ENCODE results near the gene MERTK. TPM values are rescaled to one million over a fixed set of nuclear protein-coding genes. Genes with fewer than 3 reads are reported as not detected.

Gene MERTK
- total and polyA plus RNA-seq, 2 experiments from 2014 or later: under 0.01 TPM; not detected in 1

GRCh38 chr2:111938392-111938791 is 40.0 kb downstream of the MERTK start:
- Histone ChIP-seq H3K9ac (no peak overlapping the region), H3K4me3 (no peak overlapping the region), H3K36me3 (ENCODE audit: low read depth) (no peaks in the 10 kb centered on the region), H2AFZ (no peak overlapping the region), H4K20me1 (ENCODE audit: insufficient read depth) (no peaks in the 10 kb centered on the region), H3K4me2 (ENCODE audit: unreplicated experiment) (no peak overlapping the region), H3K79me2 (ENCODE audit: insufficient read depth) (no peaks in the 10 kb centered on the region), H3F3A (ENCODE audit: insufficient read depth) (no peaks in the 10 kb centered on the region), H3K27me3 (replicated peaks; ENCODE audit: insufficient read depth) (peaks cover 53% of the 10 kb centered on the region), H3K27ac (no peak overlapping the region), H3K4me1 (ENCODE audit: insufficient read depth) (no peaks in the 10 kb centered on the region), H3K9me2 (ENCODE audit: insufficient read depth) (no peaks in the 10 kb centered on the region), H3K9me3 (ENCODE audit: low read depth) (no peaks in the 10 kb centered on the region)
- TF ChIP-seq EZH2 (IDR thresholded peaks at IDR 0.05; ENCODE audit: insufficient read depth, poor library complexity, severe bottlenecking) (no peak), EZH2phosphoT487 (IDR thresholded peaks at IDR 0.05; ENCODE audit: insufficient read depth, low read depth) (no peak)
- in situ Hi-C loops (cut with MboI): no loop called here
- DNase-seq: no peak

- WGBS, 2 experiments (ENCODE audit: low coverage in 1 of 2, low lambda C conversion rate in 2 of 2, missing lambda C conversion rate in 2 of 2): 72 to 74% methylated on average over 10 of the region's 10 CpGs
- H3K9me2 ChIP-seq (ENCODE audit: insufficient read depth): no peaks in the 10 kb centered on the region
- H3K27me3 ChIP-seq (replicated peaks; ENCODE audit: insufficient read depth): peaks cover 49% of the 10 kb centered on the region
- no peaks in the 10 kb centered on the region for H3K4me1 ChIP-seq (ENCODE audit: insufficient read depth)
- no peaks in the 10 kb centered on the region for H3F3A ChIP-seq (ENCODE audit: insufficient read depth)
- in situ Hi-C loops (cut with MboI): no loop called here
- no peak overlapping the region for H3K9ac ChIP-seq
- no peaks in the 10 kb centered on the region for H3K36me3 ChIP-seq (ENCODE audit: low read depth)
- H3K4me2 ChIP-seq (ENCODE audit: unreplicated experiment): no peak overlapping the region
- no peaks in the 10 kb centered on the region for H3K79me2 ChIP-seq (ENCODE audit: insufficient read depth)
- DNase-seq: no peak
- H3K27ac ChIP-seq: no peak overlapping the region
- H3K4me3 ChIP-seq: no peak overlapping the region
- H3K9me3 ChIP-seq (ENCODE audit: low read depth): no peaks in the 10 kb centered on the region
- TF ChIP-seq EZH2 (IDR thresholded peaks at IDR 0.05; ENCODE audit: insufficient read depth, poor library complexity, severe bottlenecking) (no peak), EZH2phosphoT487 (IDR thresholded peaks at IDR 0.05; ENCODE audit: insufficient read depth, low read depth) (no peak)
- no peaks in the 10 kb centered on the region for H4K20me1 ChIP-seq (ENCODE audit: insufficient read depth)
- no peak overlapping the region for H2AFZ ChIP-seq
Observed at GRCh38 chr2:111940333-111941196, 42.2 kb downstream of the MERTK start.

- H3K9me2 ChIP-seq (ENCODE audit: insufficient read depth): no peaks in the 10 kb centered on the region
- no peaks in the 10 kb centered on the region for H3K79me2 ChIP-seq (ENCODE audit: insufficient read depth)
- TF ChIP-seq EZH2phosphoT487 (IDR thresholded peaks at IDR 0.05; ENCODE audit: insufficient read depth, low read depth) (no peak), EZH2 (IDR thresholded peaks at IDR 0.05; ENCODE audit: insufficient read depth, poor library complexity, severe bottlenecking) (no peak)
- H2AFZ ChIP-seq: no peak overlapping the region
- H3K27me3 ChIP-seq (replicated peaks; ENCODE audit: insufficient read depth): peaks cover 49% of the 10 kb centered on the region
- no peak for DNase-seq
- no peaks in the 10 kb centered on the region for H4K20me1 ChIP-seq (ENCODE audit: insufficient read depth)
- no peak overlapping the region for H3K4me2 ChIP-seq (ENCODE audit: unreplicated experiment)
- H3K4me1 ChIP-seq (ENCODE audit: insufficient read depth): peaks cover 4% of the 10 kb centered on the region; the same call in 1 of the 2 replicates
- peaks cover 6% of the 10 kb centered on the region; the same call in 1 of the 2 replicates for H3F3A ChIP-seq (ENCODE audit: insufficient read depth)
- WGBS, 2 experiments (ENCODE audit: low coverage in 1 of 2, low lambda C conversion rate in 2 of 2, missing lambda C conversion rate in 2 of 2): 75 to 85% methylated on average over 4 of the region's 4 CpGs
- H3K4me3 ChIP-seq: no peak overlapping the region
- H3K9me3 ChIP-seq (ENCODE audit: low read depth): no peaks in the 10 kb centered on the region
- no peak overlapping the region for H3K9ac ChIP-seq
- in situ Hi-C loops (cut with MboI): no loop called here
- no peak overlapping the region for H3K27ac ChIP-seq
- no peaks in the 10 kb centered on the region for H3K36me3 ChIP-seq (ENCODE audit: low read depth)
Observed at GRCh38 chr2:111941531-111941930, 43.1 kb downstream of the MERTK start.

GRCh38 chr2:111944531-111945210 is 46.3 kb downstream of the MERTK start:
- whole genome bisulfite sequencing, 2 experiments (ENCODE audit: low coverage in 1 of 2, low lambda C conversion rate in 2 of 2, missing lambda C conversion rate in 2 of 2): 81 to 90% methylated on average over 5 of the region's 5 CpGs
- Histone ChIP-seq H3K27me3 (replicated peaks; ENCODE audit: insufficient read depth) (peaks cover 52% of the 10 kb centered on the region), H3K9me3 (ENCODE audit: low read depth) (no peaks in the 10 kb centered on the region), H3K9me2 (ENCODE audit: insufficient read depth) (no peaks in the 10 kb centered on the region), H3K4me1 (ENCODE audit: insufficient read depth) (peaks cover 6% of the 10 kb centered on the region; the same call in 1 of the 2 replicates), H3K36me3 (ENCODE audit: low read depth) (no peaks in the 10 kb centered on the region), H3K4me2 (ENCODE audit: unreplicated experiment) (no peak overlapping the region), H2AFZ (no peak overlapping the region), H3K9ac (no peak overlapping the region), H3K4me3 (no peak overlapping the region), H3K27ac (no peak overlapping the region), H3K79me2 (ENCODE audit: insufficient read depth) (no peaks in the 10 kb centered on the region), H3F3A (ENCODE audit: insufficient read depth) (peaks cover 14% of the 10 kb centered on the region; the same call in 1 of the 2 replicates), H4K20me1 (ENCODE audit: insufficient read depth) (no peaks in the 10 kb centered on the region)
- no peak for DNase-seq
- in situ Hi-C loops (cut with MboI): no loop called here
- no peak for TF ChIP-seq EZH2 (IDR thresholded peaks at IDR 0.05; ENCODE audit: insufficient read depth, poor library complexity, severe bottlenecking)
- no peak for TF ChIP-seq EZH2phosphoT487 (IDR thresholded peaks at IDR 0.05; ENCODE audit: insufficient read depth, low read depth)

Measured in GM23248 (cell line).